Fibroblast of villous mesenchyme (primary cell): ENCODE measurements around the gene CREB3L2. TPM values are rescaled to one million over a fixed set of nuclear protein-coding genes. Genes with fewer than 3 reads are reported as not detected.

Source experiments
- DNase-seq: peaks from one replicate; pipeline ENCODE4 v3.0.0-alpha.2; 2010; ENCODE audit warnings: low read depth
- H3K4me3 ChIP-seq: 2 replicates; pipeline ENCODE4 v1.5.1; 2011; ENCODE audit warnings: low read depth, mild to moderate bottlenecking, low read length
- CTCF ChIP-seq: IDR thresholded peaks from 2 replicates; pipeline ENCODE4 v1.5.1; 2012; ENCODE audit warnings: low read depth, mild to moderate bottlenecking, low read length; ENCODE audit not compliant: insufficient read depth
- total RNA-seq: library from RNA; depleted of rRNA; stranded (reverse); fragments of >200 nt; gene quantifications from 2 replicates; pipeline ENCODE4 v1.2.3, GENCODE V29; 2012

Gene CREB3L2
- total RNA-seq, 1 donor, result 33.2 TPM

- TF ChIP-seq CTCF, result no peak
- DNase-seq, result peak; percentile 87
- no peak overlapping the region for H3K4me3 ChIP-seq
Measured at GRCh38 chr7:137954614-137955013, 47.3 kb downstream of the CREB3L2 start.

DNA sequence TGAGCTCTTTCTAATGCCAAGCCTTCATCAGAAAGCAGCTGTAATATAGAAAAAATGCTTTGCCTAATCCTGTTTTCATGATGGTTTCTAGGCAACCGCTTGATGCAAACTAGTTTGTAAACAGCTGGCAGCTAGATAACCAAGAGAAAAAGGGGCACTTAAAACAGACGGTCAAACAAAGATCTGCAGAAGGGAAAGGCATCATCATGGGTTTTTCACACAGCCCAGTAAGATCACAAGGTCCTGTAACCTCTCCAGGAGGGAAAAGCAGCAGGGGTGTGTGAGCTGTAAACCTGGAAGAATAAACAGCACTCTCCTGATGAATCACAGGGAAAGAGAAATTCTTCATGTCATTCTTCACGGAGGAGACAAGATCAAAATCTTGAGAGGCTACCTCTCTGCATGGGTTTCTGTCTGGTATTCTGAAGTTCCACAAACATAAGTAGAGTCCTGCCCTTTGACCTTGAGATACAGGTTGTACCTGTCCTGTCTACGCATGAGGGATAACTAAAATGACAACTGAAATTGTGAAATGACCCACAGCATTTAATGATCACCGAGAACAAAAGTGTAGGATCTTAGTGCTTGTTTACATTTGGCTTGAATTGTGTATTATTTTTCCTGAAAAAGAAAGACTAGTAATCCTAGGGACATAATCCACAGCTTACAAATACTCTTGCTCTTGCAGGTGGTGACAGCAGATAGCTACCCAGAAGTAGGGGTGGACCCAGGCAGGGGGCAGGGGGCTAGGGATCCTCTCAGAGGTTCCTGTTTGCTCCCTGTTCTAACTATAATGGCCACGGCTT, 48.0 kb downstream of the CREB3L2 start:
- peak overlapping the region; percentile 37 for H3K4me3 ChIP-seq
- DNase-seq, result peak; percentile 96
- no peak for TF ChIP-seq CTCF

GRCh38 chr7:137953043-137953664, 48.7 kb downstream of the CREB3L2 start:
- peak overlapping the region; percentile 37 for H3K4me3 ChIP-seq
- no peak for TF ChIP-seq CTCF
- peak; percentile 99 for DNase-seq

DNA sequence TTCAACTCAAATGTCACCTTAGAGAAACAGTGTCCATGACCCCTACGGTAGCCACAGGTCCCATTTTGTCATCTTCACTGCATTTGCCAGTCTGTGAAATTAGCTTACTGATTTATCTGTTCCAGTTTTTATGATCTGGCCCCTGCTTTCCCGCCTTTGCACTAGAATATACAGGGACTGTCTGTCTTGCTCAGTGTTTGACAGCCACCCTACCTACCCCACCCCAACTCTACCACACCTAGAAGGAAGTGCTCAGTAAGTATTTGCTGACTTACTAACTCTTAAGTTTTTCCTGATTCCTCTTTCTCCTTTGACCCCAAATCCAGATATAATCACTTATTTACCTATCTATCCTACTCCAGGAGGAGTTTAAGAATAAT, 49.5 kb downstream of the CREB3L2 start:
- no peak for TF ChIP-seq CTCF
- H3K4me3 ChIP-seq, result no peak overlapping the region
- DNase-seq, result no peak

GRCh38 chr7:137951700-137952425, 50.0 kb downstream of the CREB3L2 start:
- TF ChIP-seq CTCF, result no peak
- no peak overlapping the region for H3K4me3 ChIP-seq

DNA sequence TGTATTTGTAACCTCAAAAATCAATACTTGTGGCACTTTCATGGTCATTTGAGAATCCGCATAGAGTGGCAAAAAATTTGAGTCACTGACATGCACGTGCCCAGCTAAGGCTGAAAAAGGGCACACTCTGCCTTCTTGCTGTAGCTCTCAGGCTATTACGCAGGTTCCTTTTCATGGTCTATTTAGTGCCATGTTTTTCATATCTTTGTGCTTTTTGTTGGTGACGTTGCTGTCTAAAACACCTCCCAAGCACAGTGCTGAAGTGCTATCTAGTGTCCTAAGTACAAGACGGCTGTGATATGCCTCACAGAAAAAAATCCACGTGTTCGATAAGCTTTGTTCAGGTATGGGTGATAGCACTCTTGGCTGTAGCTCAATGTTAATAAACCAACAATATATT, 50.9 kb downstream of the CREB3L2 start:
- H3K4me3 ChIP-seq, result no peak overlapping the region
- no peak for TF ChIP-seq CTCF
- DNase-seq, result no peak

More at GRCh38 chr7:137951700-137952425, 50.0 kb downstream of the CREB3L2 start:
- DNase-seq, result no peak
